GM19452 (cell line): ENCODE measurements around the gene PRDM9.
"Not testable (repeated sequence)": the region's sequence is repeated elsewhere in the genome, so short reads cannot be mapped to it uniquely, and the experiment has no call there.

Source experiments
- ATAC-seq: cut with Tn5 transposase; IDR thresholded peaks from one replicate; pipeline ENCODE4 v1.9.1; 2021; ENCODE audit not compliant: unreplicated experiment

PRDM9 gene

GRCh38 chr5:23527216-23527920, 20.0 kb downstream of the PRDM9 start:
- ATAC-seq = not testable (repeated sequence)

DNA sequence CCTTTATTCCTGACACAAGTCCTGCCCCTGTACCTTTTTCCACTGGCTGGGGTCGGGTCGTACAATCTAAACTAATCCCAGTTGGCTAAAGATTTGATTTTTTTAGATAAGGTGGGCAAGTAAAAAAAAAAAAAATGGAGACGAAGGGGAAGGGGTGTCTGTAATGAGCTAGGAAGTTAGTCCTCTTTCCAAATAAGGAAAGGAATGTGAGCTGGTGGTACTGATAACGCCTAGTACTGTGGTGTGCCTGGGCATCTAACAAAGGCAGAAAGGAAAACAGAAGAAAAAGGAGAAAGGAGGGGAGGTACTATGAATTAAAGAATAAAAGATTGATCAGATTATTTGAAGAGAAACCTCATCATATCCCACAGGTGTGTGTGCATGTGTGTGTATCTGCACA, 21.3 kb downstream of the PRDM9 start:
- ATAC-seq = no peak

GRCh38 chr5:23530571-23530970, 23.2 kb downstream of the PRDM9 start:
- no peak for ATAC-seq

GRCh38 chr5:23571059-23571458, 63.6 kb downstream of the PRDM9 start:
- ATAC-seq = no peak
